ENCODE measurements around the gene TRIM34. TPM values are rescaled to one million over a fixed set of nuclear protein-coding genes. Genes with fewer than 3 reads are reported as not detected.
"Not testable (repeated sequence)": the region's sequence is repeated elsewhere in the genome, so short reads cannot be mapped to it uniquely, and the experiment has no call there.

Gene TRIM34
- total RNA-seq, 2 donors from 2014 or later, result 7.9 to 9.8 TPM

- intact Hi-C loops (cut with DNase I, micrococcal nuclease), result no loop called here
- DNase-seq (no peak), ATAC-seq (no peak)
Measured at GRCh38 chr11:5674391-5674790, 49.6 kb downstream of the TRIM34 start.

DNA sequence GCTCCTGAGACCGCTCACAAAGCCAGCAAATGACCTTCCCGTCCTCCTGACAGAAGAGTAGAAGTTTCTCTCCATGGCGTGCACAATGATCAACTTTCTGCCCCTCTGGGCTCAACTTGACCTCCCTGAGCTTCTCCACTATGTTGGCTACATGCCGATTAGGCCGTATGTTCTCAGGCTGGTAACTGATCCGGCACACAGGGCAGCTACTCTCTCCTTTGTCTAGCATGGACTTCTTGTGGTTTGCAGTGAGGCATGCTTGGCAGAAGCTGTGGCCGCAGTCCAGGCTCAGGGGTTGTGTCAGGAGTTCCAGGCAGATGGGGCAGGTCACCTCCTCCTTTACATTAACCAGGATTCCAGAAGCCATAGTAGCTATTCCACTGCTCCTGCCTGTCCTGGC, 55.0 kb downstream of the TRIM34 start:
- no peak for DNase-seq
- ATAC-seq, result no peak
- intact Hi-C loops (cut with DNase I, micrococcal nuclease), result loop anchor here in 1 of 2 donors (10.0 kb wide), 1 partner anchor 85 kb away; the partner anchor contains the start of gene TRIM6

DNA sequence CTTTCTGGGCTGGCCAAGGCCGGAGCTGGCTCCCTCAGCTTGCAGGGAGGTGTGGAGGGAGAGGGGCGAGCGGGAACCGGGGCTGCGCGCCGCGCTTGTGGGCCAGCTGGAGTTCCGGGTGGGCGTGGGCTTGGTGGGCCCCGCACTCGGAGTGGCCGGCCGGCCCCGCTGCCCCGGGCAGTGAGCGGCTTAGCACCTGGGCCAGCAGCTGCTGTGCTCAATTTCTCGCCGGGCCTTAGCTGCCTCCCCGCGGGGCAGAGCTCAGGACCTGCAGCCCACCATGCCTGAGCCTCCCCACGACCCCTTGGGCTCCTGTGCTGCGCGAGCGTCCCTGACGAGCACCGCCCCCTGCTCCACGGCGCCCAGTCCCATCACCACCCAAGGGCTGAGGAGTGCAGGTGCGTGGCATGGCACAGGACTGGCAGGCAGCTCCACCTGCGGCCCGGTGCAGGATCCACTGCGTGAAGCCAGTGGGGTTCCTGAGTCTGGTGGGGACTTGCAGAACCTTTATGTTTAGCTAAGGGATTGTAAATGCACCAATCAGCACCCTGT, 58.2 kb downstream of the TRIM34 start:
- ATAC-seq, DNase-seq: not testable (repeated sequence)
- intact Hi-C loops (cut with DNase I, micrococcal nuclease), result loop anchor here in 1 of 2 donors (10.0 kb wide), 1 partner anchor 88 kb away; the partner anchor contains the start of gene TRIM6

GRCh38 chr11:5683620-5684019, 58.8 kb downstream of the TRIM34 start:
- not testable (repeated sequence) for DNase-seq, ATAC-seq
- intact Hi-C loops (cut with DNase I, micrococcal nuclease), result loop anchor here in 1 of 2 donors (10.0 kb wide), 1 partner anchor 89 kb away; the partner anchor contains the start of gene TRIM6

DNA sequence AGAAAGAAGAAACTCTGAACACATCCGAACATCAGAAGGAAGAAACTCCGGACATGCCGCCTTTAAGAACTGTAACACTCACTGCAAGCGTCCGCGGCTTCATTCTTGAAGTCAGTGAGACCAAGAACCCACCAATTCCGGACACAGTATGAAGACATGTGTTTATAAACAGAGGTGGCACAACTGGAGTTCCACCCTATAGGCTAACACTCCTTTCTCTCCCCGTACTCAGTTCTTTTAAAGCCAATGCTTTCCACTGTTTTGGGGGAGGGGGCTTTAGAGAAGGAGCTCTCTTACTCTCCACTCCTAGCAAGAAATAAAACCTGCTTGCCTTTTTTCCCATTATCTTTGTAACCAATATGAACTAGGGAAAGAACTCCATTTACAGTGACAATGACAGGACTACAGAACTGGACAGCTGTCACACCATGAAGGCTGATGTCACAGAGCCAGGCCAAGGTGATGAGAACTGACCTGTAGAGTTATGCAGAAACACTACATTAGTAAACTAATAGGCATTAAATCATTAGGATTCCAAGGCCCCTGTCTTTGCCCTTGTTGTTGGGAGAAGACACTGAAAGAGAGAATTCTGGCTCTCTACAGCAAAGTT, 59.3 kb downstream of the TRIM34 start:
- no peak for DNase-seq
- peak; percentile 8 for ATAC-seq
- intact Hi-C loops (cut with DNase I, micrococcal nuclease), result loop anchor here in 1 of 2 donors (10.0 kb wide), 1 partner anchor 89 kb away; the partner anchor contains the start of gene TRIM6

GRCh38 chr11:5684646-5685362, 60.0 kb downstream of the TRIM34 start, which contains the start of gene TRIM5:
Gene TRIM5 (minus strand): TSS chr11:5685074. CDS start chr11:5680177, 4,897 bp downstream.
- ATAC-seq, result peak; percentile 96
- intact Hi-C loops (cut with DNase I, micrococcal nuclease), result loop anchor here in 1 of 2 donors (10.0 kb wide), 1 partner anchor 90 kb away; the partner anchor contains the start of gene TRIM6
- peak; percentile 83 to 88 for DNase-seq

- no peak for DNase-seq
- no peak for ATAC-seq
- intact Hi-C loops (cut with DNase I, micrococcal nuclease), result loop anchor here in 1 of 2 donors (10.0 kb wide), 1 partner anchor 92 kb away; the partner anchor contains the start of gene TRIM6
Measured at GRCh38 chr11:5686426-5686825, 61.6 kb downstream of the TRIM34 start.

- intact Hi-C loops (cut with DNase I, micrococcal nuclease), result loop anchor here in 1 of 2 donors (10.0 kb wide), 1 partner anchor 94 kb away; the partner anchor contains the start of gene TRIM6
- ATAC-seq, result no peak
Measured at GRCh38 chr11:5688482-5688881, 63.7 kb downstream of the TRIM34 start.

DNA sequence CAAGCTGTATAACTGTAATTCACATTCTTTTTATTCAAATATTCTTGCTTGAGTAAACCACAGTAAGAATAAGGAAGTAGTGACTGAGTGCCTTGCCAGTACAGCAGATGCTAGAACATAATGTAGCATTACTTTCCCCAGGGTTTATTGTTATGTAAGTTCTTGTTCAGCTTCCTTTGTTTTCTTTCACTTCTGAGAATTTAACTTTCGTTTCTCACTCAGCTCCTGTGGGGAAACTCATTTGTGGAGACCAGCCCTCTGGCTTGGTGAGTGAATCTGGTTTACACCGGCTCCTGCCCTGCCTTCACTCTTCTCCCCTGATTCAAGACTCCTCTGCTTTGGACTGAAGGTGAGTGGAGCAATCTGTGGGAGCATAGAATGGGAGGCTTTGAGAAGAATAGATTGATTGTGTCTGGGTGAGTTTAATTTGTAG, 64.8 kb downstream of the TRIM34 start, which contains the start of gene TRIM22:
Gene TRIM22 (plus strand): TSS at position 240 of the 433 bp plus-strand sequence. CDS start 6,443 bp downstream, outside the sequence.
- DNase-seq (peak; percentile 44 to 48), ATAC-seq (peak; percentile 56)
- intact Hi-C loops (cut with DNase I, micrococcal nuclease), result loop anchor here in 1 of 2 donors (10.0 kb wide), 1 partner anchor 95 kb away; the partner anchor contains the start of gene TRIM6

More at GRCh38 chr11:5688482-5688881, 63.7 kb downstream of the TRIM34 start:
- DNase-seq, result no peak

GRCh38 chr11:5690216-5690615, 65.4 kb downstream of the TRIM34 start:
- intact Hi-C loops (cut with DNase I, micrococcal nuclease), result no loop called here
- ATAC-seq (no peak), DNase-seq (no peak)

DNA sequence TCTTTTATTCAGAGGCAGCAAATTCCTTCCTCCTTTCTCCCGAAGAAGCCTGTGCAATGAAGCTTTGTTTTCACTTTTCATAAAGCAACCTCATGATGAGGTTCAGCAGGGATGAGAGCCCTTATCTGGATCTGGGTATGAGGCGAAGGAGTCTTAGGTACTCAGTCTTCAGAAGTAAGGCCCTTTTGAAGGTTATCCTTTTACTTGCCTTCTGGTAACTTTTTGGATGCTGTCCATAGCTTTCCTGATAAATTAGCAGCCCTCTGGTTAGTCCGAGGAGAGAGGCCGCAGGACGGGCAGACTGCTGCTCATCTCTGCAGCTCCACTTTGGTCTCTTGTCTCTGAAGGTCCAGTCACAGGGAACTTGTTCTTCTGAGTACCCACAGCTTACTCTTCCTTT, 65.9 kb downstream of the TRIM34 start:
- DNase-seq (no peak), ATAC-seq (no peak)

DNA sequence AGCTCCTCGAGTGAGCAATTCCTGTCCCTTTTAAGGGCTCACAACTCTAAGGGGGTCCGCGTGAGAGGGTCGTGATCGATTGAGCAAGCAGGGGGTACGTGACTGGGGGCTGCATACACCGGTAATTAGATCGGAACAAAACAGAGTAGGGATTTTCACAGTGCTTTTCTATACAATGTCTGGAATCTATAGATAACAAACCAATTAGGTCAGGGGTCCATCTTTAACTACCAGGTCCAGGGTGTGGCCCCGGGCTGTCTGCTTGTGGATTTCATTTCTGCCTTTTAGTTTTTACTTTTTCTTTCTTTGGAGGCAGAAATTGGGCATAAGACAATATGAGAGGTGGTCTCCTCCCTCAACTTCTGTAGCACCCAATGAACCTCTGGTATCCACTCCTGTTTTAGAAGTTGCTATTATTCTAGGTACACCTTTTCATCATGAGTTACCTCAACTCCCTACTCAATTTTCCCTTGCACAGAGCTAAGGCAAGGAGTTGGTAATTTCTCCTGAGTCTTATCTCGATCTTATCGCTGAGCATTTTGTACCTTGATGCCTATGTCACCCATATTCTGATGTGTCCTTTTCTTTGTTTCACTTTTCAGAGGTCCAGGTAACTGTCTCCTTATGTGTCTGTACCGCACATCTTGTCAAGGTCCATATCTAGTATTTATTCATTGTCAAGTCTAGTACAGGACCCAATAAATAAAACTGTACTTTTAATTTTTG, 66.6 kb downstream of the TRIM34 start:
- DNase-seq; ATAC-seq; intact Hi-C loops (cut with DNase I, micrococcal nuclease): not testable (repeated sequence)

More for the DNA sequence above, 65.9 kb downstream of the TRIM34 start:
- intact Hi-C loops (cut with DNase I, micrococcal nuclease), result no loop called here

DNA sequence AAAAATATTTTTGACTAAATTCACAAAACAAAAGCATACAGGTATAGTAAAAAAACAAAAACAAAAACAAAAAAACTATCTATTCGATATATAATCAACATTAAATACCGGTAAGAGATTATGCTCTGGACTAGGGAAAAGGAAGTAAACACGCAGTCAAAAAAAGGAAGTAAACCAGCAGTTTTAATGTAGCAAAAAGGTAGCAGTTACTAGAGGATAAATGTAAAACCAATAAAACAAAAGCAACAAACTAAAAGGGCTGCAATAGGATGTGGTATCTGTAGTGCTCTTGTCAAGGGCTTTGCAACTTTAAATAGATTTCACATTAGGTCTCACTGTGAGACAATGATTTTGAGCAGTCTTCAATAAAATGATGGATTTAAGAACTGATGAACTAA, 67.2 kb downstream of the TRIM34 start:
- no peak for DNase-seq
- intact Hi-C loops (cut with DNase I, micrococcal nuclease), result no loop called here
- no peak for ATAC-seq

Other genes with a start within 250 kb of the TRIM34 start
- gene OR51M1, start 241.2 kb upstream of the TRIM34 start, total RNA-seq, result not detected
- gene OR51Q1, start 202.9 kb upstream of the TRIM34 start, total RNA-seq, result not detected
- not detected for gene OR51I1, start 183.5 kb upstream of the TRIM34 start, total RNA-seq
- not detected for gene OR51I2, start 175.7 kb upstream of the TRIM34 start, total RNA-seq
- gene OR52D1, start 136.3 kb upstream of the TRIM34 start, total RNA-seq, result not detected
- not detected for gene UBQLN3, start 115.0 kb upstream of the TRIM34 start, total RNA-seq
- under 1 TPM; 0.25 to 0.49 TPM for gene UBQLNL, start 108.3 kb upstream of the TRIM34 start, total RNA-seq
- under 1 TPM; 0.25 to 0.27 TPM for gene OR52H1, start 76.5 kb upstream of the TRIM34 start, total RNA-seq
- gene OR52B6, start 44.1 kb upstream of the TRIM34 start, total RNA-seq, result not detected
- gene TRIM6, start 28.4 kb upstream of the TRIM34 start, total RNA-seq, result 1 to 10 TPM in 1 of 2 donors, under 1 TPM in 1; 0.40 to 1.7 TPM
- 10 to 100 TPM; 17.6 TPM for gene TRIM5, start 60.1 kb downstream of the TRIM34 start, total RNA-seq
- 10 to 100 TPM; 21.0 to 25.2 TPM for gene TRIM22, start 64.8 kb downstream of the TRIM34 start, total RNA-seq
- not detected for gene OR56B1, start 111.4 kb downstream of the TRIM34 start, total RNA-seq
- not detected for gene OR52N4, start 129.2 kb downstream of the TRIM34 start, total RNA-seq
- gene OR52N5, start 158.4 kb downstream of the TRIM34 start, total RNA-seq, result not detected
- gene OR52N1, start 166.3 kb downstream of the TRIM34 start, total RNA-seq, result not detected
- not detected for gene OR52N2, start 183.9 kb downstream of the TRIM34 start, total RNA-seq
- not detected for gene OR52E6, start 216.9 kb downstream of the TRIM34 start, total RNA-seq
- not detected for gene OR52E8, start 232.7 kb downstream of the TRIM34 start, total RNA-seq